Nephron (organoid): Measurements from ENCODE around the gene ADORA2A.
A peak's percentile ranks its signal among the peaks of the same experiment; 100 is the strongest.

Source experiments
- H3K27ac Mint-ChIP-seq, 3 experiments: 2 replicates each; pipeline ENCODE4 v1.8.0; 2020; ENCODE audit warnings: mixed read lengths in 3 of 3, mild to moderate bottlenecking in 2 of 3, moderate library complexity in 1 of 3
- H3K27me3 Mint-ChIP-seq: 2 replicates; pipeline ENCODE4 v1.8.0; 2021; ENCODE audit warnings: low read depth, mild to moderate bottlenecking, moderate library complexity, mixed read lengths
- H3K36me3 Mint-ChIP-seq: 2 replicates; pipeline ENCODE4 v1.8.0; 2020; ENCODE audit warnings: low read depth, mixed read lengths
- H3K4me1 Mint-ChIP-seq: 2 replicates; pipeline ENCODE4 v1.8.0; 2020; ENCODE audit warnings: mixed read lengths
- H3K4me3 Mint-ChIP-seq, 3 experiments: 2 replicates each; pipeline ENCODE4 v1.8.0; 2020; ENCODE audit warnings: mild to moderate bottlenecking in 3 of 3, mixed read lengths in 3 of 3, moderate library complexity in 2 of 3
- H3K9me3 Mint-ChIP-seq: 2 replicates; pipeline ENCODE4 v1.8.0; 2020; ENCODE audit warnings: mixed read lengths
- CTCF ChIP-seq, 3 experiments: fragments of 200-600 bp; sonication (generic); IDR thresholded peaks; one replicate each; pipeline ENCODE4 v1.5.0; 2021; ENCODE audit warnings: antibody characterized with exemption in 3 of 3; ENCODE audit not compliant: unreplicated experiment in 3 of 3

ADORA2A gene

GRCh38 chr22:24400726-24401596 is 26.4 kb upstream of the ADORA2A start:
- no peaks in the 10 kb centered on the region for H3K27me3 Mint-ChIP-seq
- peaks cover 64% of the 10 kb centered on the region for H3K36me3 Mint-ChIP-seq
- H3K4me1 Mint-ChIP-seq: peaks cover 25% of the 10 kb centered on the region
- no peak for TF ChIP-seq CTCF (IDR thresholded peaks at IDR 0.05; ENCODE audit: unreplicated experiment in 3 of 3)
- peak overlapping the region in 1 of 3 experiments; percentile 22 for H3K27ac Mint-ChIP-seq
- no peak overlapping the region for H3K4me3 Mint-ChIP-seq
- no peaks in the 10 kb centered on the region for H3K9me3 Mint-ChIP-seq

- Mint-ChIP-seq H3K36me3 (peaks cover 63% of the 10 kb centered on the region), H3K4me3 (no peak overlapping the region), H3K27ac (peak overlapping the region in 2 of 3 experiments; percentile 80 to 86), H3K4me1 (peaks cover 31% of the 10 kb centered on the region), H3K27me3 (no peaks in the 10 kb centered on the region), H3K9me3 (no peaks in the 10 kb centered on the region)
- no peak for TF ChIP-seq CTCF (IDR thresholded peaks at IDR 0.05; ENCODE audit: unreplicated experiment in 3 of 3)
Measured at GRCh38 chr22:24401931-24402367, 25.4 kb upstream of the ADORA2A start.

GRCh38 chr22:24402460-24403192 is 24.8 kb upstream of the ADORA2A start:
- H3K4me1 Mint-ChIP-seq: peaks cover 37% of the 10 kb centered on the region
- H3K9me3 Mint-ChIP-seq: no peaks in the 10 kb centered on the region
- TF ChIP-seq CTCF (IDR thresholded peaks at IDR 0.05; ENCODE audit: unreplicated experiment in 3 of 3): no peak
- peaks cover 61% of the 10 kb centered on the region for H3K36me3 Mint-ChIP-seq
- H3K27ac Mint-ChIP-seq: peak overlapping the region; percentile 59 to 86 (median 80)
- H3K27me3 Mint-ChIP-seq: no peaks in the 10 kb centered on the region
- H3K4me3 Mint-ChIP-seq: no peak overlapping the region

- Mint-ChIP-seq H3K27me3 (no peaks in the 10 kb centered on the region), H3K36me3 (peaks cover 54% of the 10 kb centered on the region), H3K4me3 (no peak overlapping the region), H3K9me3 (no peaks in the 10 kb centered on the region), H3K4me1 (peaks cover 44% of the 10 kb centered on the region), H3K27ac (peak overlapping the region; percentile 80 to 86 (median 80))
- TF ChIP-seq CTCF (IDR thresholded peaks at IDR 0.05; ENCODE audit: unreplicated experiment in 3 of 3): no peak
Measured at GRCh38 chr22:24403346-24403745, 24.1 kb upstream of the ADORA2A start.

GRCh38 chr22:24404561-24405275 is 22.7 kb upstream of the ADORA2A start:
- TF ChIP-seq CTCF (IDR thresholded peaks at IDR 0.05; ENCODE audit: unreplicated experiment in 3 of 3): no peak
- no peaks in the 10 kb centered on the region for H3K27me3 Mint-ChIP-seq
- H3K27ac Mint-ChIP-seq: peak overlapping the region in 2 of 3 experiments; percentile 69 to 86
- H3K36me3 Mint-ChIP-seq: peaks cover 49% of the 10 kb centered on the region
- peaks cover 44% of the 10 kb centered on the region for H3K4me1 Mint-ChIP-seq
- no peaks in the 10 kb centered on the region for H3K9me3 Mint-ChIP-seq
- H3K4me3 Mint-ChIP-seq: no peak overlapping the region
